GM12878 (cell line): ENCODE measurements around the gene COMMD1.

Experiments
- POLR2AphosphoS5 ChIP-seq: IDR thresholded peaks from 2 replicates; pipeline ENCODE4 v1.6.1; 2011; ENCODE audit warnings: mild to moderate bottlenecking, low read length, inconsistent platforms
- TF ChIP-seq, protein P1 (sequence below), 3 experiments: IDR thresholded peaks in 2 of 3; conservative IDR thresholded peaks in 1 of 3; 2 replicates each; pipeline ENCODE4 v1.5.1; 2011; ENCODE audit warnings: low read depth in 3 of 3, low read length in 3 of 3, mild to moderate bottlenecking in 3 of 3, control low read depth in 2 of 3, moderate library complexity in 2 of 3, inconsistent platforms in 1 of 3, mixed read lengths in 1 of 3; ENCODE audit not compliant: control insufficient read depth in 2 of 3, insufficient read depth in 1 of 3; ENCODE audit errors: extremely low read depth in 1 of 3

DNA sequence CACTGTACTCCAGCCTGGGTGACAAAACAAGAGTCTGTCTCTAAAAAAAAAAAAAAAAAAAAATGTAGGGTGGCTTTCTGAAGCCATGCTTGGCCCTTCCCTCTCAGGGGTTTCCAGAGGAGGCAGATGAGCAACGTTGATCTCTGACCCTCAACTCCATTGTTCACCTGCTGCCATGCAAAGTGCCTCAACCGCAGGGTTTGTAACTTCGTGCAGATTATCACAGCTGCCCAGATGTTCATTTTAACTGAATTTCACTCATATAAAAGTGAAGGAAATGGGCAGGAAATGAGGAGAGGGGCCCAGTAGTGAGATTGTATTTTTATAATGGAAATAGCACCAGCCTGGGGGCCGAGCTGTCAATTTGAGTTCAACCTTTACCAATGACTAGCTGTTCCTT, 275.5 kb downstream of the COMMD1 start:
- TF ChIP-seq, protein P1, sequence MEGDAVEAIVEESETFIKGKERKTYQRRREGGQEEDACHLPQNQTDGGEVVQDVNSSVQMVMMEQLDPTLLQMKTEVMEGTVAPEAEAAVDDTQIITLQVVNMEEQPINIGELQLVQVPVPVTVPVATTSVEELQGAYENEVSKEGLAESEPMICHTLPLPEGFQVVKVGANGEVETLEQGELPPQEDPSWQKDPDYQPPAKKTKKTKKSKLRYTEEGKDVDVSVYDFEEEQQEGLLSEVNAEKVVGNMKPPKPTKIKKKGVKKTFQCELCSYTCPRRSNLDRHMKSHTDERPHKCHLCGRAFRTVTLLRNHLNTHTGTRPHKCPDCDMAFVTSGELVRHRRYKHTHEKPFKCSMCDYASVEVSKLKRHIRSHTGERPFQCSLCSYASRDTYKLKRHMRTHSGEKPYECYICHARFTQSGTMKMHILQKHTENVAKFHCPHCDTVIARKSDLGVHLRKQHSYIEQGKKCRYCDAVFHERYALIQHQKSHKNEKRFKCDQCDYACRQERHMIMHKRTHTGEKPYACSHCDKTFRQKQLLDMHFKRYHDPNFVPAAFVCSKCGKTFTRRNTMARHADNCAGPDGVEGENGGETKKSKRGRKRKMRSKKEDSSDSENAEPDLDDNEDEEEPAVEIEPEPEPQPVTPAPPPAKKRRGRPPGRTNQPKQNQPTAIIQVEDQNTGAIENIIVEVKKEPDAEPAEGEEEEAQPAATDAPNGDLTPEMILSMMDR (IDR thresholded peaks at IDR 0.05 in 2 of 3, conservative IDR thresholded peaks at IDR 0.05 in 1 of 3; ENCODE audit: control insufficient read depth in 2 of 3, extremely low read depth in 1 of 3, insufficient read depth in 1 of 3, low read depth in 3 of 3, low read length in 3 of 3) = no peak
- TF ChIP-seq POLR2AphosphoS5 = no peak
